A549 (cell line): Measurements from ENCODE around the gene GAB1. TPM values are rescaled to one million over a fixed set of nuclear protein-coding genes. Genes with fewer than 3 reads are reported as not detected.

Experiments used
- ATAC-seq, 2 experiments: fragments of 200-7000 bp in 1 of 2; fragments of >200 bp in 1 of 2; cut with Nextera tagmentation in 1 of 2; cut with Tn5 transposase in 1 of 2; 3 replicates each; pipeline versions ENCODE4 v1.8.0 to v1.9.1; 2018 to 2020; ENCODE audit warnings: mild to moderate bottlenecking in 1 of 2, moderate library complexity in 1 of 2
- CTCF ChIA-PET: fragments of 300-600 bp; sonication (Branson Sonifier 250); formaldehyde crosslinking; extraction: SDS; loops from one replicate; lab custom pipeline; 2021; ENCODE audit warnings: antibody characterized with exemption, inconsistent platforms; lab: Yijun Ruan, JAX
- POLR2A ChIA-PET: fragments of 350-600 bp; formaldehyde crosslinking; extraction: SDS; loops from one replicate; lab custom pipeline; 2021; ENCODE audit warnings: antibody characterized with exemption, inconsistent platforms; lab: Yijun Ruan, JAX
- DNase-seq, 2 experiments: peaks; one replicate each; pipeline versions ENCODE4 v3.0.0 to v3.0.0-alpha.2; 2011 to 2016; ENCODE audit warnings: low read depth in 1 of 2, low spot score in 1 of 2
- FAIRE-seq: peaks from 2 replicates; lab custom pipeline; 2011; peaks lifted over from hg19 to GRCh38; lab: Jason Lieb, UNC
- H3K27ac ChIP-seq, 2 experiments: fragments of >200 bp; sonication (Bioruptor Twin); formaldehyde crosslinking; 3 replicates each; pipeline ENCODE4 v1.5.1; 2016 to 2017
- H3K4me1 ChIP-seq: fragments of >200 bp; sonication (Bioruptor Twin); formaldehyde crosslinking; 3 replicates; pipeline ENCODE4 v1.6.1; 2016
- H3K4me2 ChIP-seq: fragments of >200 bp; sonication (Bioruptor Twin); formaldehyde crosslinking; 3 replicates; pipeline ENCODE4 v1.6.1; 2016
- H3K4me3 ChIP-seq: fragments of >200 bp; sonication (Bioruptor Twin); formaldehyde crosslinking; 3 replicates; pipeline ENCODE4 v1.5.1; 2016
- H3K9me3 ChIP-seq: fragments of >200 bp; sonication (Bioruptor Twin); formaldehyde crosslinking; 3 replicates; pipeline ENCODE4 v1.6.1; 2016
- BHLHE40 ChIP-seq: IDR thresholded peaks from 2 replicates; pipeline ENCODE4 v1.6.1; 2012; ENCODE audit warnings: low read depth, low read length, inconsistent platforms
- CBX2 ChIP-seq: fragments of 200-600 bp; sonication (generic); IDR thresholded peaks from 2 replicates; pipeline ENCODE4 v1.6.1; 2016; ENCODE audit warnings: low read depth, mild to moderate bottlenecking, borderline replicate concordance
- CEBPB ChIP-seq, 2 experiments: fragments of >200 bp in 1 of 2; sonication (Bioruptor Twin) in 1 of 2; formaldehyde crosslinking in 1 of 2; IDR thresholded peaks; 2 replicates each; pipeline ENCODE4 v1.6.1; 2012 to 2016
- CHD2 ChIP-seq: fragments of 150-350 bp; IDR thresholded peaks from 2 replicates; pipeline ENCODE4 v1.6.1; 2014; ENCODE audit warnings: low read length; ENCODE audit not compliant: partially characterized antibody
- CHD4 ChIP-seq: fragments of 200-600 bp; sonication (generic); IDR thresholded peaks from 2 replicates; pipeline ENCODE4 v1.6.1; 2016; ENCODE audit warnings: antibody characterized with exemption, mild to moderate bottlenecking, borderline replicate concordance
- E2F6 ChIP-seq: IDR thresholded peaks from 2 replicates; pipeline ENCODE4 v1.6.1; 2012; ENCODE audit warnings: low read depth, borderline replicate concordance
- EP300 ChIP-seq, 2 experiments: fragments of >200 bp; sonication (Bioruptor Twin); formaldehyde crosslinking; IDR thresholded peaks; 2 replicates in 1 of 2; 3 replicates in 1 of 2; pipeline ENCODE4 v1.6.1; 2016 to 2017
- ESRRA ChIP-seq: fragments of 150-350 bp; IDR thresholded peaks from 2 replicates; pipeline ENCODE4 v1.6.1; 2014; ENCODE audit warnings: mild to moderate bottlenecking, low read length, borderline replicate concordance
- HOXB5 ChIP-seq: fragments of 250-450 bp; sonication (Bioruptor Pico); IDR thresholded peaks from 2 replicates; pipeline ENCODE4 v1.5.0; 2020; ENCODE audit warnings: mild to moderate bottlenecking, moderate library complexity
- JUN ChIP-seq, 2 experiments: fragments of >200 bp; sonication (Bioruptor Twin); formaldehyde crosslinking; IDR thresholded peaks; 2 replicates in 1 of 2; 3 replicates in 1 of 2; pipeline ENCODE4 v1.6.1; 2016 to 2017
- JUNB ChIP-seq: fragments of >200 bp; sonication (Bioruptor Twin); formaldehyde crosslinking; IDR thresholded peaks from 2 replicates; pipeline ENCODE4 v1.6.1; 2016
- KDM5A ChIP-seq: fragments of 200-600 bp; sonication (generic); IDR thresholded peaks from 2 replicates; pipeline ENCODE4 v1.6.1; 2016; ENCODE audit warnings: antibody characterized with exemption, mild to moderate bottlenecking
- MAFK ChIP-seq: fragments of 450-650 bp; IDR thresholded peaks from 2 replicates; pipeline ENCODE4 v1.6.1; 2014; ENCODE audit not compliant: partially characterized antibody
- NR3C1 ChIP-seq: fragments of >200 bp; sonication (Bioruptor Twin); formaldehyde crosslinking; IDR thresholded peaks from 3 replicates; pipeline ENCODE4 v1.6.1; 2017
- PHF8 ChIP-seq: fragments of 200-600 bp; sonication (generic); IDR thresholded peaks from 2 replicates; pipeline ENCODE4 v1.6.1; 2016; ENCODE audit warnings: low read depth, mild to moderate bottlenecking, antibody characterized with exemption, moderate library complexity, borderline replicate concordance
- RAD21 ChIP-seq, 2 experiments: fragments of >200 bp in 1 of 2; sonication (Bioruptor Twin) in 1 of 2; formaldehyde crosslinking in 1 of 2; IDR thresholded peaks in 1 of 2; conservative IDR thresholded peaks in 1 of 2; 2 replicates in 1 of 2; 3 replicates in 1 of 2; pipeline ENCODE4 v1.6.1; 2012 to 2018; ENCODE audit warnings: inconsistent platforms in 1 of 2
- REST ChIP-seq: fragments of 200-600 bp; sonication (generic); IDR thresholded peaks from 2 replicates; pipeline ENCODE4 v1.6.1; 2016; ENCODE audit warnings: antibody characterized with exemption, mild to moderate bottlenecking, moderate library complexity
- RFX5 ChIP-seq: fragments of 450-650 bp; IDR thresholded peaks from 2 replicates; pipeline ENCODE4 v1.7.1; 2014; ENCODE audit warnings: antibody characterized with exemption, mild to moderate bottlenecking, moderate library complexity
- RNF2 ChIP-seq: fragments of 200-600 bp; sonication (generic); IDR thresholded peaks from 2 replicates; pipeline ENCODE4 v1.6.1; 2016; ENCODE audit warnings: low read depth, mild to moderate bottlenecking, antibody characterized with exemption, moderate library complexity, borderline replicate concordance
- SMC3 ChIP-seq: fragments of >200 bp; sonication (Bioruptor Twin); formaldehyde crosslinking; IDR thresholded peaks from 3 replicates; pipeline ENCODE4 v1.6.1; 2018; ENCODE audit warnings: inconsistent platforms
- USF2 ChIP-seq: fragments of 450-650 bp; IDR thresholded peaks from 2 replicates; pipeline ENCODE4 v1.6.1; 2014; ENCODE audit warnings: antibody characterized with exemption
- ZFP36 ChIP-seq: fragments of 450-650 bp; IDR thresholded peaks from 2 replicates; pipeline ENCODE4 v1.6.1; 2014; ENCODE audit warnings: borderline replicate concordance; ENCODE audit not compliant: partially characterized antibody
- ZNF302 ChIP-seq: fragments of 250-450 bp; sonication (Bioruptor Pico); IDR thresholded peaks from 2 replicates; pipeline ENCODE4 v1.9.0; 2021; ENCODE audit warnings: inconsistent platforms, mild to moderate bottlenecking, moderate library complexity
- ZSCAN20 ChIP-seq: fragments of 250-450 bp; sonication (Bioruptor Pico); IDR thresholded peaks from 2 replicates; pipeline ENCODE4 v1.8.0; 2022; ENCODE audit warnings: mild to moderate bottlenecking, moderate library complexity
- WGBS: methylation state at CpG from one replicate; pipeline ENCODE4 v1.1.6; 2017; ENCODE audit errors: missing lambda C conversion rate; 5-methylcytosine and 5-hydroxymethylcytosine counted together
- polyA plus RNA-seq, 4 experiments: library from polyadenylated mRNA; depleted of rRNA in 3 of 4; stranded (reverse); fragments of >200 nt; fragmentation: RNase III in 1 of 4; extraction: RNeasy Plus Mini Kit Qiagen cat#74134 plus additional on column Dnase treatment in 1 of 4; gene quantifications; 2 replicates in 3 of 4; 3 replicates in 1 of 4; pipeline ENCODE4 v1.2.3, GENCODE V29; 2011 to 2017

Gene GAB1
- polyA plus RNA-seq, 2 of the 4 experiments (the other 2 are of a cell fraction), result 2.3 to 3.6 TPM

- ChIA-PET POLR2A (no interaction called here), CTCF (interaction anchor here (1.0 kb wide), 1 partner anchor 51 kb away, joined by 4 read pairs; no protein-coding TSS in a partner anchor)
- DNase-seq, result no peak
- no peaks in the 10 kb centered on the region for H3K4me1 ChIP-seq
- H3K9me3 ChIP-seq, result no peaks in the 10 kb centered on the region
- H3K4me2 ChIP-seq, result no peak overlapping the region
- ATAC-seq, result no peak
- TF ChIP-seq RAD21 (conservative IDR thresholded peaks at IDR 0.05 in 1 of 2, IDR thresholded peaks at IDR 0.05 in 1 of 2) (no peak), ESRRA (no peak), E2F6 (no peak), JUNB (no peak)
- H3K4me3 ChIP-seq, result no peak overlapping the region
- WGBS, result 53% methylated on average over 1 of the region's 1 CpG
- no peak for FAIRE-seq
- no peak overlapping the region for H3K27ac ChIP-seq
Measured at GRCh38 chr4:143435955-143436354, 99.3 kb downstream of the GAB1 start.

GRCh38 chr4:143437476-143437875 is 100.8 kb downstream of the GAB1 start:
- Histone ChIP-seq H3K9me3 (no peaks in the 10 kb centered on the region), H3K4me3 (no peak overlapping the region), H3K4me2 (no peak overlapping the region), H3K27ac (no peak overlapping the region), H3K4me1 (no peaks in the 10 kb centered on the region)
- TF ChIP-seq ZFP36, result no peak
- no peak for TF ChIP-seq RFX5
- no peak for TF ChIP-seq CHD2
- no peak for TF ChIP-seq SMC3
- TF ChIP-seq ZNF302 (CRISPR knock-in tag), result no peak
- TF ChIP-seq RNF2, result no peak
- TF ChIP-seq E2F6, result no peak
- no peak for TF ChIP-seq USF2
- no peak for TF ChIP-seq JUN (IDR thresholded peaks at IDR 0.05)
- no peak for TF ChIP-seq EP300 (IDR thresholded peaks at IDR 0.05)
- no peak for TF ChIP-seq MAFK
- no peak for TF ChIP-seq CEBPB (IDR thresholded peaks at IDR 0.05)
- TF ChIP-seq ZSCAN20 (CRISPR knock-in tag), result no peak
- FAIRE-seq (no peak), DNase-seq (no peak), ATAC-seq (no peak)
- ChIA-PET CTCF (no interaction called here), POLR2A (no interaction called here)
- 86% methylated on average over 3 of the region's 3 CpGs for WGBS

- no peak overlapping the region for H3K4me2 ChIP-seq
- CTCF ChIA-PET, result no interaction called here
- ATAC-seq (no peak), DNase-seq (no peak), FAIRE-seq (no peak)
- 61% methylated on average over 5 of the region's 5 CpGs for WGBS
- H3K4me3 ChIP-seq, result no peak overlapping the region
- TF ChIP-seq HOXB5 (CRISPR knock-in tag) (no peak), PHF8 (no peak), NR3C1 (no peak), KDM5A (no peak), BHLHE40 (no peak), ESRRA (no peak), CHD4 (no peak), CBX2 (no peak), REST (no peak), ZFP36 (no peak)
- H3K9me3 ChIP-seq, result no peaks in the 10 kb centered on the region
- H3K27ac ChIP-seq, result no peak overlapping the region
- POLR2A ChIA-PET, result no interaction called here
- H3K4me1 ChIP-seq, result no peaks in the 10 kb centered on the region
Measured at GRCh38 chr4:143437937-143438336, 101.3 kb downstream of the GAB1 start.
